Activated CD4-positive, alpha-beta T cell treated with anti-CD3 and anti-CD28 coated beads for 4 hours (primary cell): ENCODE measurements around the gene TRIM22.
A peak's percentile ranks its signal among the peaks of the same experiment; 100 is the strongest.
"Not testable (repeated sequence)": the region's sequence is repeated elsewhere in the genome, so short reads cannot be mapped to it uniquely, and the experiment has no call there.

Experiments used
- DNase-seq, 2 donors: peaks; one replicate each; pipeline ENCODE4 v3.0.0-alpha.2; 2020

Gene TRIM22

DNA sequence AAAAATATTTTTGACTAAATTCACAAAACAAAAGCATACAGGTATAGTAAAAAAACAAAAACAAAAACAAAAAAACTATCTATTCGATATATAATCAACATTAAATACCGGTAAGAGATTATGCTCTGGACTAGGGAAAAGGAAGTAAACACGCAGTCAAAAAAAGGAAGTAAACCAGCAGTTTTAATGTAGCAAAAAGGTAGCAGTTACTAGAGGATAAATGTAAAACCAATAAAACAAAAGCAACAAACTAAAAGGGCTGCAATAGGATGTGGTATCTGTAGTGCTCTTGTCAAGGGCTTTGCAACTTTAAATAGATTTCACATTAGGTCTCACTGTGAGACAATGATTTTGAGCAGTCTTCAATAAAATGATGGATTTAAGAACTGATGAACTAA is 2.4 kb downstream of the TRIM22 start:
- DNase-seq, result no peak

DNA sequence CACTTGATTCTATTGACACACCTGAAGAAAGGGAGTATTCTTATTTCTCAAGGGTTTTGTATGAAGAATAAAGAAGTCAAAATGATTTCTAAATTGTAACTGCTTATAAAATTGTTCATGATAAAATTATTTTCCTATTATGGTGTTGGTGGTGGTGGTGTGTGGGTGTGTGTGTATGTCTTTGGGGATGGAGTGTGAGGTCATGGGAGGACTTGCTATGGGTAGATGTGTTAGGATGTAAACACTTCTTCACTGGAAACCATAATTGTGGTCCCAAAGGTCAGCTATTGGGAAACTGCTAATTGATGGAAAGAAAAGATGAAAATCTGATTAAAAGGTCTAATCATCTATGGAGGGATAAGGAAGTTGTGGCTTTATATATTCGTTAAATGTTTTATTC is 5.1 kb downstream of the TRIM22 start:
- peak; percentile 37 to 41 for DNase-seq

DNA sequence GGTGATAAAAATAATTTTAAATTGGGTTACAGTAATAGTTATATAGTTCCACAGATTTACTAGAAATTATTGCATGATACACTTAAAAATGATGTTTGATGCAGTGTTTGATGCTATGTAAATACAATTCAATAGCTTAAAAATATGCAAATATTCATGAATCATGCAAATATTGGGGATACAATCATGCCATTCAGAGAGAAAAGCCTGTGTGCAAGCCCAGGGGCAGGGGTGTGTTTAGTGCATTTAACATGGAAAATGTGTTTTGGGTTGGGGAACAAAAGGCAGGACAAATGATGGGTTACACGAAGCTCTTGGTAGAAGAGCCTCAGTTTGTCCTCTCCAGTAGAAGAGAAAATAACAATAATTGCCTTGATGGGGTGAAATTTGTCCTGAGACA is 6.0 kb downstream of the TRIM22 start:
- DNase-seq, result no peak

DNA sequence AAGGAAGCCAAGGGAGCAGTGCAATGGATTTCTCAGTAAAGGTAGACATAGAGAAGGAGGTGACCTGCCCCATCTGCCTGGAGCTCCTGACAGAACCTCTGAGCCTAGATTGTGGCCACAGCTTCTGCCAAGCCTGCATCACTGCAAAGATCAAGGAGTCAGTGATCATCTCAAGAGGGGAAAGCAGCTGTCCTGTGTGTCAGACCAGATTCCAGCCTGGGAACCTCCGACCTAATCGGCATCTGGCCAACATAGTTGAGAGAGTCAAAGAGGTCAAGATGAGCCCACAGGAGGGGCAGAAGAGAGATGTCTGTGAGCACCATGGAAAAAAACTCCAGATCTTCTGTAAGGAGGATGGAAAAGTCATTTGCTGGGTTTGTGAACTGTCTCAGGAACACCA is 6.6 kb downstream of the TRIM22 start:
- DNase-seq, result no peak

- no peak for DNase-seq
Measured at GRCh38 chr11:5698281-5698680, 8.7 kb downstream of the TRIM22 start.

DNA sequence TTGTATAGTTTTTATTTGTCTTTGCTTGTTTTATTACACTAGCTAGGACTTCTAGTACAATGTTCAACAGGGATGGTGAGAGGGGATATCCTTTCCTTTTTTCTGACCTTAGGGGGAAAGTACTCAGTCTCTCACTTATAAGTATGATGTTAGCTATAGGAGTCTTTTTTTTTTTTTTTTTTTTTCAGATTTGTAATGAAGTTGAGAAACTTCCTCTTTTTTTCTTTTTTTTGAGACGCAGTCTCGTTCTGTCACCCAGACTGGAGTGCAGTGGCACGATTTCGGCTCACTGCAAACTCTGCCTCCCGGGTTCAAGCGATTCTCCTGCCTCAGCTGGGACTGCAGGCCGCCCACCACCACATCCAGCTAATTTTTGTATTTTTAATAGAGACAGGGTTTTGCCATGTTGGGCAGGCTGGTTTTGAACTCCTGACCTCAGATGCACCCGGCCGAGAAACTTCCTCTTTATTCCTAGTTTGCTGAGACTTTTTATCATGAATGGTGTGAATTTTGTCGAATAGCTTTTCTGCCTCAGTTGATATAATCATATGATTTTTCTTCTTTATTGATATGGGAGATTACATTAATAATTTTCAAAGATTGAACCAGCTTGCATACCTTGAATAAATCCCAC is 10.9 kb downstream of the TRIM22 start:
- DNase-seq, result no peak

DNA sequence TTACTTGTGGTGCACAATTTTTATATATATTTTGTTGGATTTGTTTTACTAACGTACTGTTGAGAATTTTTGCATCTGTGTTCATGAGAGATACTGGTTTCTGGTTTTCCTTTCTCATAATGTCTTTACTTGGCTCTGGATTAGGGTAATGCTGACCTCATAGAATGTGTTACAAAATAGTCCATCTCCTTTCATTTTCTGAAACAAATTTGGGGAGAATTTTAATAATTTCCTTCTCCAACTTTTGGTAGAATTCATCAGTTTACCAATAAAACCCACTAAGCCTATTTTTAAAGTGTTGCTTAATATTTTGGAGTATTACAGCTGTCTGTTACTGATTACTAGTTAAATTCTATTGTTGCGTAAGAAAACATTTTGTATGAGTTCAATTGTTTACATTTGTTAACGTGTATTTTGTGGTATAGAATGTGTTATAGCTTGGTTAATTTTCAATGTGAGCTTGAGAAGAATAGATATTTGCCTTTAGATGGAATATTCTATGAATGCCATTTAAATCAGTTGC is 11.5 kb downstream of the TRIM22 start:
- DNase-seq, result no peak

GRCh38 chr11:5703741-5704536 is 14.3 kb downstream of the TRIM22 start:
- no peak for DNase-seq

GRCh38 chr11:5705688-5706087 is 16.1 kb downstream of the TRIM22 start:
- no peak for DNase-seq

- no peak for DNase-seq
Measured at GRCh38 chr11:5712507-5712906, 22.9 kb downstream of the TRIM22 start.

DNA sequence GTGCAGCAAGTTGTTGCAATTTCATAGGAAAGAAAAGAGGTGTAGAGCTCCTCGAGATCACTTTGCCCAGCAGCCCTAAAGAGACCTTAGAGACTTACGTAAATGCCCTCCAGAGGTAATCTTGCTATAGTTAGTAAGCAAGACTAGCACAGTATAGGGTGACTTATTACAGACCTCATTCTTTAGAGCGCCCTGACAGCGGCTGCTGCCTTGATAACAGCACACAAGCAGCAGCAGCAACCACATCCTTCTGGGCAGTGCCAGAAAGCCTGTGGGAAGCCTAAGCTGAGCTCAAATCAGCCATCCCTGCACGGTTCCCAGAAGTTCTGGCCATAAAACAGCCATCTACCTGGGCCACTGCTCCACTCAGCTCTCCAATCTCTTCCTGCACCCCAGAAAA is 24.1 kb downstream of the TRIM22 start:
- no peak for DNase-seq

- not testable (repeated sequence) for DNase-seq
Measured at GRCh38 chr11:5716518-5716917, 26.9 kb downstream of the TRIM22 start.

DNA sequence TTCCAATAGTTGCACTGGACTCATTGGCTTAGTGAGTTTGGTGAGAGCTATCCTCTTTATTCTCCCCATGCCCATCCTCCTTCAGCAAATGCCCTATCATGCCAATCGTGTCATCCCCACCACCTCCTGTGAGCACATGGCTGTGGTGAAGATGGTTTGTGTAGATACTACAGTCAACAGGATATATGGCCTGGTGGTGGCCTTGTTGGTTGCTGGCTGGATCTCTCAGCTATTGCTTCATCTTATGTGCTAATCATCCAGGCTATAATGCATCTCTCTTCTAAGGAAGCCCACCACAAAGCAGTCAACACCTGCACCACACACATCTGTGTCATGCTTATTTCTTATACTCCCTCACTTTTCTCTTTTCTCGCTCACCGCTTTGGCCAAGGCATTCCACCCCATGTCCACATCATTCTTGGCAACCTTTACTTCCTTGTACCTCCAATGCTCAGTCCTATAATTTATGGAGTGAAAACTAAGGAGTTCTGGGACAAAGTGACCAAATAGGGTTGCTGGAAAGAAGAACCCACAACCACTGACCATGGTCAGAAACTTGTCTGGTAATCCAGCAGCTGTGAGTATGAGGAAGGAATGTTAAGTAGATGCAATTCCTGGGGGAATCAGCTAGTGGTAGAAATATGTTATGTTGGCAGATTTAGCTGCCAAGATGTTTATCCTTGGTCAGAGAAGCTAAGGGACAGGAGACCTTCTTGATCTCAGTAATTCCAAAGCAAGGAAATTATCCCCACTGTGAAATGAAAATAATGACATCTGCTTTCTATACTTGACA is 30.3 kb downstream of the TRIM22 start:
- no peak for DNase-seq

- no peak for DNase-seq
Measured at GRCh38 chr11:5722622-5723021, 33.0 kb downstream of the TRIM22 start.

GRCh38 chr11:5726351-5726750 is 36.8 kb downstream of the TRIM22 start:
- no peak for DNase-seq

DNA sequence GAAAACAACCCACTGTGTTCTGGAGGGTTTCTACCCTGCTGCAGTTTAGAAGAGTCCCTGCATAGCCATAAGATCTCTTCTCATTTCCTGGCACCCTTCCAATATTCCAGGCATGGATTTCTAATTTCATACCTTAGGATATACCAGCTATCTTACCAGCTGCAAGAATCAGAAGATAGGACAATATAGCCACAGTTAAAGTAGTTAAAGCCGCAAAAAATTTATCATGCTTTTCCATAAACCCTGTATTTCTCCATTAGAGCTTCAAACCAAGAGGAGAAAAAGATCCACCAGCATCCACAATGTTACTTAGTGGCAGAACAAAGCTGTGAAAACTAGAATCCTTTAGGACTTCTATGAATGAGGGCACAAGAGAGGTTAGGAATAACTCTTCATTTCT is 38.1 kb downstream of the TRIM22 start:
- DNase-seq, result no peak

- no peak for DNase-seq
Measured at GRCh38 chr11:5736396-5736795, 46.8 kb downstream of the TRIM22 start, which contains the start of gene OR56B1. OR56B1 (plus strand) TSS chr11:5736448; CDS start chr11:5736517, 69 bp downstream.

DNA sequence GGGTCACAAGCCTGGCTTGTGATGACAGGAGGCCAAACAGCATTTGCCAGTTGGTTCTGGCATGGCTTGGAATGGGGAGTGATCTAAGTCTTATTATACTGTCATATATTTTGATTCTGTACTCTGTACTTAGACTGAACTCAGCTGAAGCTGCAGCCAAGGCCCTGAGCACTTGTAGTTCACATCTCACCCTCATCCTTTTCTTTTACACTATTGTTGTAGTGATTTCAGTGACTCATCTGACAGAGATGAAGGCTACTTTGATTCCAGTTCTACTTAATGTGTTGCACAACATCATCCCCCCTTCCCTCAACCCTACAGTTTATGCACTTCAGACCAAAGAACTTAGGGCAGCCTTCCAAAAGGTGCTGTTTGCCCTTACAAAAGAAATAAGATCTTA is 47.5 kb downstream of the TRIM22 start:
- no peak for DNase-seq

DNA sequence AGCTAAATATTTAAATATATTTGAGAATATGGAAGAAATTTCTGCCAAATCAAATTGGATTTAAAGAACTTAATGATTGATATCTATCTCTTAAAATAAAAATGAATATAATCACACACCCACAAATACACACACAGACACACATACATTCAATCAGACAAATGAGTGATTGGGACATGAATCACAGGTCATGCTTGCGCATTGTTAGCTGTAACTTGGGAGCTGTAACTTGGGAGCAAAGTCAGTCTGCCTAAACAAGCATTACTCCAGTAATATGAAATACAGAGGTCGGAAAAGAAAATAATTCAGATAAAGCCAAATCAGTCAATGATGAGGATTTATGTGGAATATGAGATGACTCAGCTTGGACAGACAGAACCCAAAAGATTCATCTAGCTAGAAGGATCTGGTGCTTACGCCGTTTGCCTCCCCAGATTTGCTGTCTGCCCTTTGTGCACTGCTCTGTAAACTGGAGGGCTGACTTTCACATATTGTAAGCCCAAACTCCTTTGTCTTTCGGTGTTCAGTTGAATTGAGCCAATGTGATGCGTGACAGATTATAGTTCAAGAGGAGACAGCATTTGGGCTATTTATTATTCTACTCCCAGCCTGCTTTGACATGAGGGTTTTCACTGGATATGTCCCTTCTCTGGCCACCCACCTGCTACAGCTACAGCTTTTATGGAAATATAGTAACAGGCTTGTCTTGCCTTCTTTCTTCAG is 48.2 kb downstream of the TRIM22 start:
- DNase-seq, result no peak

DNA sequence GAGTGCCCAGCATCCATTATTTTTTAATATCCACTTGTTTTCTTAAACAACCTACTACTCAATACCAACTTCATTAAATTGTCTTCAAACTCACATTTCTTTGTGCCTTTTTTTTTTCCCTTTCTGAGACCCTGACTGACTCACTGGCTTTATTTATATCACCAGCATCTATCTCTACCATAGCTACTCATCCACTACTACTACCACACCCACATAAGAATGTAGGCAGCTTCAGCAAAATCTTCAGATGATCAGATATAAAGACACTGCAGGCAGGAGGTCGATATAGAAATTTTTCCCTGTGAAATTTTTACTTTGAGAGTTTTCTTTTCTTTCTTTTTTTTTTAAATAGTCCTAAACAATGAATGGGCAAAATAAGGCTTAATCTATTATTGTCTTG is 48.8 kb downstream of the TRIM22 start:
- no peak for DNase-seq

- no peak for DNase-seq
Measured at GRCh38 chr11:5746614-5747013, 57.0 kb downstream of the TRIM22 start.

DNA sequence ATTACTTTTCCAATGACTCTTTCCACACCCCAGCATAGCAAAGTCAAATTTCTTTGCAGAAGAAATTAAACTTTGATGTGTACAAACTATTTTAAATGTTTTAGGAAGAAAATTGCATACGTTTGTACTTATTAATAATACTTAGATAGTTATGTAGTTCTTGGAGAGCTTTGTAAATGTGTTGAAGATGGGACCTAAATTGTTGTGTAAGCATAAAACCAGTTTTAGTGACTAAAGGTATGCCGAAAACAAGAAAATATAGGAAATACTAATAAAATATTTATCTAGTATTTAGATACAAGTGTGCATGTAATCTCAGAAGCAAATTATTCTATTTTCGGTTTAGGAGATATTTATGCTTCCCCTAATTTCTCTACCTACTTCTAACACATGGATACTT is 60.2 kb downstream of the TRIM22 start:
- no peak for DNase-seq

DNA sequence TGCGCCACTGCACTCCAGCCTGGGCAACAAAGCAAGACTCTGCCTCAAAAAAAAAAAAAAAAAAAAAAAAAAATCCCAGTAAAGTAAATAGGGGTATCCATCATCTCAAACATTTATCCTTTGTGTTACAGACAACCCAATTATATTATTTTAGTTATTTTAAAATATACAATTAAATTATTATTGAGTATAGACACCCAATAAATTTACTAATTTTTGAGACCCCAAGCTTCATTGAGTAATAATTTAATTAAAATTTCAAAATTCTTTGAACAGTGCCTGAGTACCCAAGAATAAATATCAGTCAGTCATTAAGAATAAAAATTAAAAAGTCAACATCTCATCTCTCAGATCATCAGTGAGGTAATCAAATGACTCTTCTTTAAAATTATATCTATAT is 64.4 kb downstream of the TRIM22 start, which contains the start of gene OR52N4:
Gene OR52N4, plus strand, starts transcription at position 301 of the 400 bp plus-strand sequence. CDS start 498 bp downstream, outside the sequence.
- DNase-seq, result no peak
